Type B pancreatic cell (in vitro differentiated cells): ENCODE measurements around the gene C11orf24. TPM values are rescaled to one million over a fixed set of nuclear protein-coding genes. Genes with fewer than 3 reads are reported as not detected.

ENCODE experiments used
- DNase-seq: peaks from one replicate; pipeline ENCODE4 v3.0.0; 2021; ENCODE audit warnings: mixed read lengths; ENCODE audit not compliant: unreplicated experiment; ENCODE audit errors: extremely low spot score
- H3K27ac Mint-ChIP-seq: 2 replicates; pipeline ENCODE4 v1.8.0; 2021; ENCODE audit warnings: mild to moderate bottlenecking, mixed read lengths
- H3K27me3 Mint-ChIP-seq: 2 replicates; pipeline ENCODE4 v1.8.0; 2021; ENCODE audit warnings: mixed read lengths
- H3K36me3 Mint-ChIP-seq: 2 replicates; pipeline ENCODE4 v1.8.0; 2021; ENCODE audit warnings: mixed read lengths
- H3K4me1 Mint-ChIP-seq: one replicate; pipeline ENCODE4 v1.8.0; 2021; ENCODE audit warnings: mixed read lengths; ENCODE audit not compliant: unreplicated experiment
- H3K4me3 Mint-ChIP-seq: 2 replicates; pipeline ENCODE4 v1.8.0; 2021; ENCODE audit warnings: mild to moderate bottlenecking, mixed read lengths
- H3K9me3 Mint-ChIP-seq: 2 replicates; pipeline ENCODE4 v1.8.0; 2021; ENCODE audit warnings: mixed read lengths
- total RNA-seq: library from RNA; stranded (reverse); gene quantifications from 2 replicates; pipeline ENCODE4 v1.2.1, GENCODE V29; 2021; ENCODE audit warnings: low replicate concordance
- TF ChIP-seq, protein P1 (sequence below): fragments of 200-600 bp; sonication (generic); conservative IDR thresholded peaks from 2 replicates; pipeline ENCODE4 v1.5.0; 2021; ENCODE audit warnings: antibody characterized with exemption, mild to moderate bottlenecking

The C11orf24 gene
- total RNA-seq, 1 donor from 2014 or later, result 45.4 TPM

DNA sequence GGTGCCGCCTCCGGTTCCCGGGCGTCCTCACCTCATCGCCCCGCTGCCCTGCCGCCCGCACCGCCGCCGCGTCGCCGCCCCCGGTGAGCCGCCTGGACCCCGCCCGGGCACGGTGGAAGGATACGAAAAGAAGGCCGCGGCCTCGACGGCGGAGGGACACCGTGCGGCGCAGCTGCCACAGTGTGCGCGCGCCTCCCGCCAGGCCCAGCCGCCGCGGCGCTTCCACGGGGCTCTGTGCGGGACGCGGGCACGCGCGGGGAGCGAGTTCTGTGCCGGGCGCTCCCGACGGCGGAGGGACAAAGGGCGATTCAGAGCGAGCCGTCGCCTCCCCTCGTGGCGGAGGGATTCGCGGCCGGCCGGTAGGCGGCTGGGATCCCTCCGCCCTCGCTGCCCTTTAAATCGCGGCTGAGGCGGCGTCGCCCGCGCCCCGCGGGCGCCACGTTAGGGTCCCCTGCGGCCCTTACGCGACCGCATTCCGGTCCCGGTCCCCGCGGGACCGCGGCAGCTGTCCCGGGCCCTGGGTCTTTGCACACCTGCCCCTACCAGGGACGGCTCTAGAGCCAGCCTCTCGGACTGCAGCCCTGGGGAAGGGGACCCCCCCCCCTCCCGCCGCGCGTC is 58.1 kb downstream of the C11orf24 start:
- peaks cover 27% of the 10 kb centered on the region for H3K4me1 Mint-ChIP-seq
- no peaks in the 10 kb centered on the region for H3K36me3 Mint-ChIP-seq
- H3K27ac Mint-ChIP-seq, result no peak overlapping the region
- no peaks in the 10 kb centered on the region for H3K9me3 Mint-ChIP-seq
- H3K4me3 Mint-ChIP-seq, result peak overlapping the region; percentile 85
- TF ChIP-seq, protein P1, sequence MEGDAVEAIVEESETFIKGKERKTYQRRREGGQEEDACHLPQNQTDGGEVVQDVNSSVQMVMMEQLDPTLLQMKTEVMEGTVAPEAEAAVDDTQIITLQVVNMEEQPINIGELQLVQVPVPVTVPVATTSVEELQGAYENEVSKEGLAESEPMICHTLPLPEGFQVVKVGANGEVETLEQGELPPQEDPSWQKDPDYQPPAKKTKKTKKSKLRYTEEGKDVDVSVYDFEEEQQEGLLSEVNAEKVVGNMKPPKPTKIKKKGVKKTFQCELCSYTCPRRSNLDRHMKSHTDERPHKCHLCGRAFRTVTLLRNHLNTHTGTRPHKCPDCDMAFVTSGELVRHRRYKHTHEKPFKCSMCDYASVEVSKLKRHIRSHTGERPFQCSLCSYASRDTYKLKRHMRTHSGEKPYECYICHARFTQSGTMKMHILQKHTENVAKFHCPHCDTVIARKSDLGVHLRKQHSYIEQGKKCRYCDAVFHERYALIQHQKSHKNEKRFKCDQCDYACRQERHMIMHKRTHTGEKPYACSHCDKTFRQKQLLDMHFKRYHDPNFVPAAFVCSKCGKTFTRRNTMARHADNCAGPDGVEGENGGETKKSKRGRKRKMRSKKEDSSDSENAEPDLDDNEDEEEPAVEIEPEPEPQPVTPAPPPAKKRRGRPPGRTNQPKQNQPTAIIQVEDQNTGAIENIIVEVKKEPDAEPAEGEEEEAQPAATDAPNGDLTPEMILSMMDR, result peak; percentile 31
- peaks cover 11% of the 10 kb centered on the region for H3K27me3 Mint-ChIP-seq
- peak; percentile 94 for DNase-seq

DNA sequence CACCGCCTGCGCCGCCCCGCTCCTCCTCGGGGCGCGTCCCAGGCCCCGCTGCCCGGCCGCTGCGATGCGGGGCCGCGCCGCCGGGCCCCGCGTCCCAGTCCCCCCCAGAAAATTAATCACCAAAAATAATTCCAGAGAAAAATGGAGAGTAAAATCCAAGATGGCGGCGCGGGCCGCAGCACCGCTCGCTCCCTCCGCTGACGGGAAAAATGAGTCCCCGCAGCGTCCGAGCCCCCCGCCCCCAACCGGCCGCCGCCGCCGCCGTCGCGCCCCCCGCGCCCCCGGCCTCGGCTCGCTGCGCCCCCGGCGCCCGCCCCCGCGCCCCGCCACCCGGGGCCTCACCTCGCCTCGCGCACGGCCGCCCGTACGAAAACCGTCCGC is 58.6 kb downstream of the C11orf24 start, which contains the start of gene KMT5B:
Gene KMT5B, minus strand, starts transcription at position 162 of the 381 bp plus-strand sequence. CDS start 23,220 bp downstream, outside the sequence.
- TF ChIP-seq, protein P1, result no peak
- H3K27me3 Mint-ChIP-seq, result peaks cover 11% of the 10 kb centered on the region
- H3K9me3 Mint-ChIP-seq, result no peaks in the 10 kb centered on the region
- H3K4me3 Mint-ChIP-seq, result peak within 1 kb of the TSS; percentile 94
- H3K36me3 Mint-ChIP-seq, result no peaks in the 10 kb centered on the region
- no peak for DNase-seq
- H3K27ac Mint-ChIP-seq, result peak within 1 kb of the TSS; percentile 91
- peaks cover 32% of the 10 kb centered on the region for H3K4me1 Mint-ChIP-seq

DNA sequence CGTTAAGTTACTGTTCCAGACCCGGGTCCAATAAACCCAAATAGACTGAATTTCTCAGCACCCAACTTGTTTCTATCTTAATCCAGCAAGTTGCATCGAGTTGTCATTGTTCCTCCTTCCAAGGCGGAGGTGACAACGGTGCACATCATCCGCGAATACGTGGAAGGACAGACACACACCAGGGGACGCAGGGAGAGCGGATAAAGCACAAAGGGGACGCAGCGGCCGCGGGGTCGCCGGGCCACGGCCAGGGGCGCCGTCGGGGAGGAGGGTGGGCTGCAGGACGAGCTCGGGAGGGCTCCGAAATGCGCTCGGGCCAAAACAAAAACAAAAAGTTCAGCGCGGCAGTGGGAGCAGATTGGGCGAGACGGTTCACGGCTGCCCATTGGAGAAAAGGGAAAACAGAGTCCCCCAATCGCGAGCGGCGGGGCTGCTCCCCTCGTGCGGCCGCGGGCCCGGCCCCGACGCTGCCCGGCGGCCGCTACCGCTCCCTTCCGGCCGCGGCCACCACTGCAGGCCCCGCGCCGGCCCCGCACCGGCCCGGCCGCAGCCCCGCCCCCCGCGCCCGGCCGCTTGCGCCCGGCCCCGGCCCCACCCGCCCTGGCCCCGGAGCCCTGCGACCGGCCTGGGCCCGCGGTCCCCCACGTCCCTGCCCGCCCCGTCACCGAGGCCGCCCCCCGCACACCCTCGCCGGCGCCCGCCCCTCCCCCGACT is 59.2 kb downstream of the C11orf24 start:
- DNase-seq, result peak; percentile 82
- Mint-ChIP-seq H3K4me3 (peak overlapping the region; percentile 94), H3K9me3 (no peaks in the 10 kb centered on the region), H3K4me1 (peaks cover 32% of the 10 kb centered on the region), H3K27ac (peak overlapping the region; percentile 91), H3K27me3 (peaks cover 11% of the 10 kb centered on the region), H3K36me3 (no peaks in the 10 kb centered on the region)
- TF ChIP-seq, protein P1, result peak; percentile 58

DNA sequence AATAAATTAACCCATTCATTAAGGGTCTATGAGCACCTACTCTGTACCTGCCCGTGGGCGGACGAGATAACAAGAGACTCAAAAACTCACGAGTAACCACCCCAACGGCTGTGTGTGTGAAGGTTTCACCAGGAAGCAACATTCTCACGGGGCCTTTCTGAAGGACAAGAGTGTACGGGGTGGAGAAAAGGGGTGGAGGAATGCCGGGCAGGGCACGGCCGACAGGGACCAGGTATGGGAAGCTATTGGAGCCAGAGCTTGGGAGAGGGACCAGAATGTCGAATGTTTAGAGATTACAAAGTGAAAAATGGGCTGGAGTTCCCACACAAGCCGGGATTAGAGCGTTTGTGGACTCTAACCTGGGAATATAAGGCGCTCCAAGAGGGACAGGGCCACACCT is 60.2 kb downstream of the C11orf24 start:
- DNase-seq, result no peak
- H3K27me3 Mint-ChIP-seq, result peaks cover 7% of the 10 kb centered on the region
- H3K27ac Mint-ChIP-seq, result peak overlapping the region; percentile 91
- no peaks in the 10 kb centered on the region for H3K9me3 Mint-ChIP-seq
- H3K4me3 Mint-ChIP-seq, result peak overlapping the region; percentile 94
- no peaks in the 10 kb centered on the region for H3K36me3 Mint-ChIP-seq
- TF ChIP-seq, protein P1, result no peak
- peaks cover 40% of the 10 kb centered on the region for H3K4me1 Mint-ChIP-seq

Other genes starting within 250 kb of the C11orf24 start
- gene NDUFS8, start 241.3 kb downstream of the C11orf24 start, total RNA-seq, result 153 and 168 TPM in 2 replicates
- gene TCIRG1, start 232.9 kb downstream of the C11orf24 start, total RNA-seq, result 37.0 and 49.7 TPM in 2 replicates
- gene CHKA, start 150.6 kb downstream of the C11orf24 start, total RNA-seq, result 32.2 and 46.7 TPM in 2 replicates
- 48.5 and 54.4 TPM in 2 replicates for gene KMT5B, start 58.7 kb downstream of the C11orf24 start, total RNA-seq
- gene LRP5, start 40.6 kb upstream of the C11orf24 start, total RNA-seq, result 64.9 and 65.0 TPM in 2 replicates
- gene PPP6R3, start 188.8 kb upstream of the C11orf24 start, total RNA-seq, result 102 and 104 TPM in 2 replicates